ENCODE data around the gene GPR15LG.

The GPR15LG gene

DNA sequence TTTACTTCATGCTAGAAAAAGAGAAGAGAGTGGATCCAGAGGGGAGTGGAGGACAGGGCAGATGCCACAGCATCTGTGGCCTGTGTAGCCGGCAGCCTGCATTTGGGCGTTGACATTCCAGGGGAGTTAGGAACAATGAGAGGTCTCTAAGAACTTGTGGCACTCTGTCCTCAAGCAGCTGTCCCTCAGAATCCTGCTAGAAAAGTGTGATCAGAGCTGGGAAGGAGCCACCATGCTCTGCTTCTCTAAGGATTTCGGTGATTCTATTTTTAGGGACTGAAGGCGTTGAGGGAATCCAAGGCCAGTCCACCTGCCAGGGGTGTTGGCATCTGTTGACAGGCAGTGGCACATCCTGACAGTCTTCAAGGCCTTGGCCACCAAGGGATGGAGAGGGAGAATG lies 44.1 kb downstream of the GPR15LG start:
- TF ChIP-seq, protein P1, sequence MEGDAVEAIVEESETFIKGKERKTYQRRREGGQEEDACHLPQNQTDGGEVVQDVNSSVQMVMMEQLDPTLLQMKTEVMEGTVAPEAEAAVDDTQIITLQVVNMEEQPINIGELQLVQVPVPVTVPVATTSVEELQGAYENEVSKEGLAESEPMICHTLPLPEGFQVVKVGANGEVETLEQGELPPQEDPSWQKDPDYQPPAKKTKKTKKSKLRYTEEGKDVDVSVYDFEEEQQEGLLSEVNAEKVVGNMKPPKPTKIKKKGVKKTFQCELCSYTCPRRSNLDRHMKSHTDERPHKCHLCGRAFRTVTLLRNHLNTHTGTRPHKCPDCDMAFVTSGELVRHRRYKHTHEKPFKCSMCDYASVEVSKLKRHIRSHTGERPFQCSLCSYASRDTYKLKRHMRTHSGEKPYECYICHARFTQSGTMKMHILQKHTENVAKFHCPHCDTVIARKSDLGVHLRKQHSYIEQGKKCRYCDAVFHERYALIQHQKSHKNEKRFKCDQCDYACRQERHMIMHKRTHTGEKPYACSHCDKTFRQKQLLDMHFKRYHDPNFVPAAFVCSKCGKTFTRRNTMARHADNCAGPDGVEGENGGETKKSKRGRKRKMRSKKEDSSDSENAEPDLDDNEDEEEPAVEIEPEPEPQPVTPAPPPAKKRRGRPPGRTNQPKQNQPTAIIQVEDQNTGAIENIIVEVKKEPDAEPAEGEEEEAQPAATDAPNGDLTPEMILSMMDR (IDR thresholded peaks at IDR 0.05; ENCODE audit: insufficient read depth, low read length, missing control alignments): no peak
- H3K4me3 ChIP-seq (ENCODE audit: low read depth, low read length): no peak overlapping the region
- POLR2A ChIA-PET: no interaction called here
- CTCF ChIA-PET: no interaction called here
- no peak for DNase-seq (ENCODE audit: low read depth, low spot score)

DNA sequence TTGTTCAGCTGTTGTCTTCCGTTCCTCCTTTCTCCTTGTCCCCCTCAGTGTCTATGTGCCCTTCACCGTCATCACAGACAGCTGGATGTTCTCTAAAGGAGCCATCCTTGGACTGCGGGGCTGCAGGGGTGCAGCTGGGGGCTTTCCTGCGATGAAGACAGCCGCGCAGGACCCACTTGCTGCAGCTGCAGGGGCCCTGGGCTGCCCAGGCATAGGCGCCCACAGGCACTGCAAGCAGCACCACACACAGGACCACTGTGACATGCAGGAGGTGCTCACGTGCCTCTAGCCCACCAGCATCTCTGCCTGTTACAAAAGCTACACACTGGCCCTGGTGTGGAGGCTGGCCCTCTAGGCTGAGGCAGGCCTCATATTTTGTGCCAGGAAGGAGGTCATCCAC lies 48.3 kb downstream of the GPR15LG start:
- TF ChIP-seq, protein P1 (IDR thresholded peaks at IDR 0.05; ENCODE audit: insufficient read depth, low read length, missing control alignments): no peak
- H3K4me3 ChIP-seq (ENCODE audit: low read depth, low read length): no peak overlapping the region
- POLR2A ChIA-PET: no interaction called here
- CTCF ChIA-PET: no interaction called here
- DNase-seq (ENCODE audit: low read depth, low spot score): no peak

DNA sequence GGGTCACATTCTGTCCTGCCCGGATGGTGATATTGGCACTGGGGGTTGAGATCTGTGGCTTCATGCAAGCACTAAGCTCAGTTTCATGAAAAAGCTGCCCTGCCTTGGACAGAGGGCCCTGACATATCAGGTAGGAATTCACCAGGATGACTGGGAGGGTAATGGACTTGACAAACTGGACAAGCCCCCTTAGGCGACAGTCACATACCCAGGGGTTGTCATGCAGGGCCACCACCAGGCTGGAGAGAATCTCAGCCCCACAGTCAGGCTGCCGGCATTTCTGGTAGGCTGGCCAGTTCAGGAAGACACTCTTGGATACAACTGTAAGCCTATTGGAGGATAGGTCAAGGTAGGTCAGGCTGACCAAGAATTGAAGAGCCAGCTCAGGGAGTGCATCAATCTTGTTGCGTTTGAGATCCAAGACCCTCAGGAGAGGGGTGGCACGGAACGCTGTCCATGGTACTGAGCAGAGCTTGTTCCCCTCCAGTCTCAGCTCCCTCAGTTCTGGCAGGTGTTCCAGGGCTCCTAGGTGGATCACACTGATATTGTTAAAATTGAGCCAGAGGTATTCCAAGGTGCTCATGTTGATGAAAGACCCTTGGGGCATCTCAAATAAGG lies 50.9 kb downstream of the GPR15LG start:
- ChIA-PET POLR2A (no interaction called here), CTCF (interaction anchor here (1.0 kb wide), 1 partner anchor 76 kb away, joined by 3 read pairs; no protein-coding TSS in a partner anchor)
- DNase-seq (ENCODE audit: low read depth, low spot score): no peak
- H3K4me3 ChIP-seq (ENCODE audit: low read depth, low read length): no peak overlapping the region
- TF ChIP-seq, protein P1 (IDR thresholded peaks at IDR 0.05; ENCODE audit: insufficient read depth, low read length, missing control alignments): no peak

DNA sequence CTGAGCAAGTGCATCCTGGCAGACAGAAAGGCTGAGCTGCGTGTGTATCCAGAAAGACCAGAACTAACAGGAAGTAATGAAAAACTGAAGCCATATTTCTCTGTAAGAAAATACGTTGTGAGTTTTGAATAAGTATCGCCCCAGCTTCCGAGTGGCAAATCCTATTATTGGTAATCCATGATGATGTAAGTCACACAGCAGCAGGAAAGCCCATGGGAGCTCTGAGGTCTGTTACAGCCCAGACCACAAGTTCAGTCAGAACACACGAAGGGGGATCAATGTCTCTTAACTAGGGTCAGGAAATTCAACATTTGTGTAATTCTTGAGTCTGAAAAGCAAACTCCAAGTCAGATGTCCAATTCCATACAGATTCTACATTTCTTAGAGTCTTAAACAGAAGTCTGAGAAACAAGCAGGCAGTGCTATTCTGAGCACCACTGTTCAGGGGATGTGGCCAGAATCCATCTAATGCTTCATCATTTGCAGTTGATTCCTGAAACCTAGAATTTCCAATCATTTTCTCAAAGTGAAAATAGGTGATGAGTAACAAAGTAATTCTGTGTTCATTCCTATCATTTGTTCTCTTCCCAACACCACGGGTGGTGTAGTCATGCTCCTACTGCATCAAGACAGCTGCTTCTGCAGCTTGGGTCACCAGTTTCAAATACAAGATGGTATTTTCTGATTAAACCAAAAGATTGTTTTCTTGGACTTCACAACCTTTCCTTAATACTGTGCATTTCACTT lies 52.0 kb downstream of the GPR15LG start, which contains the start of gene LRIT2:
Gene LRIT2, minus strand, starts transcription at position 118 of the 747 bp plus-strand sequence. Its CDS starts 24 bp downstream, at position 94.
- H3K4me3 ChIP-seq (ENCODE audit: low read depth, low read length): no peak within 1 kb of the TSS
- ChIA-PET POLR2A (no interaction called here), CTCF (interaction anchor here (1.0 kb wide), 1 partner anchor 77 kb away, joined by 3 read pairs; no protein-coding TSS in a partner anchor)
- DNase-seq (ENCODE audit: low read depth, low spot score): no peak
- TF ChIP-seq, protein P1 (IDR thresholded peaks at IDR 0.05; ENCODE audit: insufficient read depth, low read length, missing control alignments): no peak

DNA sequence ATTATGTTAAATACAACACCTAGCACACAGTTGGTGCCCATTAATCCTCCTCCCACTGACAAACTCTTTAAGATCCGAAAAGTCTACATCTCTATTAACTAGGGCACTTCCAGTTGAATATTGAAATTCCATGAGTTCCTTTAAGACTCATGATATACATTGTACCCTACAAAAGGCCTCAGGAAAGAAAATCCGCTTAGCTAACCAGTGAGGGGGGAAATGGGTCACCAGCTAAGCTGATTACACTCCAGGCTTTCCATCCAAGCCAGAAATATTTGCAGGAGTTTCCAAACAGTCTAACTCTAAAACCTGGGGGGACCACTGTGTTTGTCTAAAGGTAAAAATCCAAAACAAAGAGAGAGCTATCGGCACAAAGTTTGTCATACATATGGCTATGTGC lies 53.0 kb downstream of the GPR15LG start:
- TF ChIP-seq, protein P1 (IDR thresholded peaks at IDR 0.05; ENCODE audit: insufficient read depth, low read length, missing control alignments): no peak
- CTCF ChIA-PET: no interaction called here
- no peak for DNase-seq (ENCODE audit: low read depth, low spot score)
- POLR2A ChIA-PET: no interaction called here
- no peak overlapping the region for H3K4me3 ChIP-seq (ENCODE audit: low read depth, low read length)

DNA sequence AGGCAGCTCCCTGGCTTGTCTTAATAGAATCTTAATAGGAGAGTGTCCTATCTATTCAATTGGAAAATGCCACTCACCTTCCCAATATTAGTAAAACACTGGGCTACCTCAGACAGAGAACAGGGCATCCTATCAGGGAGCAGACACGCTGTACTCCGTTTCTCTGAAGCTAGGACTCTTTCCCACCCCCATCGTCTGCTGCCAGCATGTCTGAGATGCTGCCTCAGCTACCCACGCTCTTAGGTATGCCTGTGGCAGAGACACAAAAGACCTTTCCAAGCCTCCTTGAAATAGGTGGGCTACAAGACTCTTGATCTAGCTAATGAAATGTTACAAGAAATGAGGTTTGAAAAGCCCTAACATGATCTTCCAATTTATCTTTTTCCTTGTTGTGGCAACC lies 54.2 kb downstream of the GPR15LG start:
- CTCF ChIA-PET: no interaction called here
- POLR2A ChIA-PET: no interaction called here
- TF ChIP-seq, protein P1 (IDR thresholded peaks at IDR 0.05; ENCODE audit: insufficient read depth, low read length, missing control alignments): no peak
- no peak overlapping the region for H3K4me3 ChIP-seq (ENCODE audit: low read depth, low read length)
- no peak for DNase-seq (ENCODE audit: low read depth, low spot score)

Measured in AG04449 (cell line).